GM12878 (cell line): ENCODE measurements around the gene PPP1R10. TPM values are rescaled to one million over a fixed set of nuclear protein-coding genes. Genes with fewer than 3 reads are reported as not detected.

Experiments used
- BRCA1 ChIP-seq: IDR thresholded peaks from 2 replicates; pipeline ENCODE4 v1.6.1; 2011; ENCODE audit warnings: low read depth, low read length, improper control_type of control experiment
- CHD2 ChIP-seq: IDR thresholded peaks from 2 replicates; pipeline ENCODE4 v1.6.1; 2011; ENCODE audit warnings: low read depth, low read length, improper control_type of control experiment, borderline replicate concordance
- DPF2 ChIP-seq: fragments of 450-650 bp; IDR thresholded peaks from 2 replicates; pipeline ENCODE4 v1.6.1; 2017; ENCODE audit warnings: mild to moderate bottlenecking
- E2F8 ChIP-seq: fragments of 450-650 bp; IDR thresholded peaks from 2 replicates; pipeline ENCODE4 v1.6.1; 2018; ENCODE audit warnings: mild to moderate bottlenecking, low read depth, moderate library complexity; ENCODE audit not compliant: partially characterized antibody
- EP300 ChIP-seq, 2 experiments: fragments of 150-350 bp in 1 of 2; IDR thresholded peaks; 2 replicates each; pipeline ENCODE4 v1.6.1; 2011 to 2012; ENCODE audit warnings: low read depth in 2 of 2, low read length in 2 of 2, borderline replicate concordance in 1 of 2, improper control_type of control experiment in 1 of 2, inconsistent platforms in 1 of 2; ENCODE audit not compliant: control insufficient read depth in 1 of 2
- ETV6 ChIP-seq, 2 experiments: fragments of 450-650 bp in 1 of 2; IDR thresholded peaks in 1 of 2; conservative IDR thresholded peaks in 1 of 2; 2 replicates each; pipeline ENCODE4 v1.6.1; 2014; ENCODE audit warnings: antibody characterized with exemption in 1 of 2, borderline replicate concordance in 1 of 2, low read depth in 1 of 2, mild to moderate bottlenecking in 1 of 2, moderate library complexity in 1 of 2
- HDGF ChIP-seq: fragments of 450-650 bp; IDR thresholded peaks from 2 replicates; pipeline ENCODE4 v1.6.1; 2016; ENCODE audit warnings: antibody characterized with exemption
- IRF5 ChIP-seq: fragments of 450-650 bp; IDR thresholded peaks from 2 replicates; pipeline ENCODE4 v1.6.1; 2017; ENCODE audit warnings: borderline replicate concordance
- JUNB ChIP-seq: IDR thresholded peaks from 2 replicates; pipeline ENCODE4 v1.6.1; 2016; ENCODE audit warnings: antibody characterized with exemption, mild to moderate bottlenecking
- NFIC ChIP-seq: IDR thresholded peaks from 2 replicates; pipeline ENCODE4 v1.6.1; 2012; ENCODE audit warnings: low read depth, mild to moderate bottlenecking, inconsistent platforms, low read length, moderate library complexity
- RAD51 ChIP-seq: fragments of 450-650 bp; IDR thresholded peaks from 2 replicates; pipeline ENCODE4 v1.6.1; 2016; ENCODE audit warnings: moderate library complexity, mild to moderate bottlenecking, inconsistent platforms
- RUNX3 ChIP-seq: IDR thresholded peaks from 2 replicates; pipeline ENCODE4 v1.6.1; 2012; ENCODE audit warnings: low read length, inconsistent platforms
- SRF ChIP-seq, 2 experiments: IDR thresholded peaks; 2 replicates each; pipeline ENCODE4 v1.6.1; 2011; ENCODE audit warnings: low read depth in 2 of 2, low read length in 2 of 2, mild to moderate bottlenecking in 1 of 2, moderate library complexity in 1 of 2
- YBX1 ChIP-seq: fragments of 450-650 bp; IDR thresholded peaks from 2 replicates; pipeline ENCODE4 v1.6.1; 2016; ENCODE audit warnings: antibody characterized with exemption
- ZBED1 ChIP-seq: IDR thresholded peaks from 2 replicates; pipeline ENCODE4 v1.6.1; 2016; ENCODE audit warnings: borderline replicate concordance
- ZBTB40 ChIP-seq: fragments of 450-650 bp; IDR thresholded peaks from 2 replicates; pipeline ENCODE4 v1.6.1; 2016; ENCODE audit warnings: mild to moderate bottlenecking, moderate library complexity, borderline replicate concordance
- ZNF592 ChIP-seq: fragments of 450-650 bp; IDR thresholded peaks from 2 replicates; pipeline ENCODE4 v1.6.1; 2017; ENCODE audit warnings: mild to moderate bottlenecking, moderate library complexity
- polyA plus RNA-seq, 11 experiments: library from polyadenylated mRNA; depleted of rRNA in 4 of 11; unstranded in 6 of 11; stranded (reverse) in 5 of 11; fragments of >200 nt; fragmentation: Nextera tagmentation in 4 of 11; fragmentation: Illumina TruSeq in 1 of 11; extraction: Ambion mirVana in 4 of 11; extraction: Trizol in 1 of 11; gene quantifications; 1 replicate in 1 of 11; 2 replicates in 10 of 11; pipeline versions ENCODE4 v1.2.1 to v1.2.3, GENCODE V29; 2011 to 2016; ENCODE audit warnings: inconsistent platforms in 2 of 11, missing spikeins in 2 of 11, low read depth in 1 of 11
- total RNA-seq, 4 experiments: library from RNA; depleted of rRNA in 3 of 4; stranded (reverse); fragments of >200 nt in 3 of 4; fragmentation: Illumina TruSeq in 1 of 4; extraction: Trizol in 1 of 4; gene quantifications; 2 replicates each; pipeline versions ENCODE4 v1.2.1 to v1.2.3, GENCODE V29; 2013 to 2021

PPP1R10 gene
- total and polyA plus RNA-seq, 10 of the 15 experiments (the other 5 are each of a cell fraction or from before 2014, with no cell fraction given) = 11.3 to 83.8 (median 41.2) TPM

- TF ChIP-seq JUNB (no peak), NFIC (no peak), SRF (IDR thresholded peaks at IDR 0.05; ENCODE audit: low read depth in 2 of 2, low read length in 2 of 2) (0 out of 4 replicates have a peak, but pooled peaks of 1 of the 2 experiments have one; percentile 4), YBX1 (no peak), DPF2 (peak; percentile 21), ZNF592 (no peak), ETV6 (conservative IDR thresholded peaks at IDR 0.05 in 1 of 2, IDR thresholded peaks at IDR 0.05 in 1 of 2; ENCODE audit: borderline replicate concordance in 1 of 2, low read depth in 1 of 2) (no peak), EP300 (IDR thresholded peaks at IDR 0.05; ENCODE audit: borderline replicate concordance in 1 of 2, control insufficient read depth in 1 of 2, low read depth in 2 of 2, low read length in 2 of 2) (no peak; a peak in 1 of 4 replicates), HDGF (no peak; the same call in none of the 2 replicates), CHD2 (peak; percentile 99), E2F8 (no peak), ZBTB40 (peak; percentile 94), ZBED1 (peak; percentile 95), BRCA1 (peak; percentile 86), RAD51 (peak; percentile 86), RUNX3 (peak; percentile 72), IRF5 (peak; percentile 72)
These were observed at the start of gene PPP1R10 (continued) for GRCh38 chr6:30616811-30617564.
